GM04503 (cell line): Measurements from ENCODE around the gene ADAMTS2.

ENCODE experiments used
- DNase-seq: peaks from one replicate; pipeline ENCODE4 v3.0.0-alpha.2; 2012; ENCODE audit warnings: low read depth

The ADAMTS2 gene

GRCh38 chr5:179177711-179178575 lies 167.3 kb downstream of the ADAMTS2 start:
- DNase-seq = no peak

GRCh38 chr5:179176571-179177230 lies 168.6 kb downstream of the ADAMTS2 start:
- DNase-seq = no peak

DNA sequence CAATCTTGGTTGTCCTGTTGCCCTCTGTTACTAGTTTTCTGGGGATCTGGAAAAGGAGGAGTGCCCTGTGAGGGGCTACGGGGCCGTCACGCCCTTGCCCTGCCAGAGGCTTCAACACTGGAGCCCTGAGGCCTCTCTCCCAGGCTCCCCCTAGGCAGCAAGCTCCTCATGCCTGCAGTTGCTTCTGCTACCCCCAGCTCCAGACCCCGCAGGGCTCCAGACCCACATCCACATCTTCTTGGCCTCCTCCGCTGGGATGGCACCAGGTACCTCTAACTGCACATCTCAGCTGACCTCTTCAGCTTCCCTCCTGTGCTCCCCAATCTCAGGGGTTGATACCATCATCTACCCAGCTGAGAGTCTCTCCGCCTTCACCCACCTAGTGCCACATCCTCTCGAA lies 169.1 kb downstream of the ADAMTS2 start:
- DNase-seq = no peak

DNA sequence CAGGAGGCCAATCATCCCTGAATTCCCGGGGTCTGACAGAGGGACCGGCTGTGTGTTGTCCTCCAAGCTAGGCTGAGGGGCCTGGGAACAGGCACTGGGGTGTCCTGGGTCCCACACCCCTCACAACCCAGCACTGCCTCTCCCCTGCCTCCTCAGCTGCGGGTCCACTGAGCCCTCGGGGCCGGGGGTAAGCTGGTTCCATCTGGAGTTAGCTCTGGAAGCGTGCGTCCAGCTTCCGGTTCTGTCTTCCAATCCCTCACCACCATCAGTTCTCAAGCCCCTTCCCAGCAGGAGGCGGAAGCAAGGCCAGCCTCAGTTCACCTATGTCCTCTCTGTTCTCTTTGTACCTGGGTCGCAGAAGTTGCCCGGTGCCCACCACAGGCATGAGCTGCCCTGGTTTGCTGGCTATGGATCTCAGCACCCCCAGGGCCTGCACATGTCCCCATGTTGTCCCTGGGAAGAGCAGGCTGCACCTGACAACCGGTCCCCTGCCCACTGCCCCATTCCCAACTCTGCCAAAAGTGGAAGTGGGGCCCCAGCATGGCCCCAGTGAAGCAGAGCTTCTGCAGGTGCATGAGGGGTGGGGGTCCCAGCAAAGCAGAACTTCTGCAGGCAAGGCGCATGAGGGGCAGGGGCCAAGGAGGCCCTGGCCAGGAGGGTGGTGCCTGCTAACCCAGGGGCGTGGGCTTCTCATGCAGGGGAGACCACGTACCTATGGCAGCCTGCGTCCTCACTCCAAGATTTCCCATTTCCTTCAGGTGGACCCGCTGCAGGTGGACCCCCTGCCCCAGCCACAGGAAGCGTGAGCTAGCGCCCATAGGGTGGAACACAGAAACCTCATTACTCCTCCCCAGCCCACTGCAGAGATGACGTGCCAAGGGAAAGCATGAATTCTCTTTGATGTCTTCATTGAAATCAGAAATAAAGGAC lies 173.2 kb downstream of the ADAMTS2 start:
- no peak for DNase-seq

- DNase-seq = no peak
Observed at GRCh38 chr5:179171251-179171815, 173.9 kb downstream of the ADAMTS2 start.

DNA sequence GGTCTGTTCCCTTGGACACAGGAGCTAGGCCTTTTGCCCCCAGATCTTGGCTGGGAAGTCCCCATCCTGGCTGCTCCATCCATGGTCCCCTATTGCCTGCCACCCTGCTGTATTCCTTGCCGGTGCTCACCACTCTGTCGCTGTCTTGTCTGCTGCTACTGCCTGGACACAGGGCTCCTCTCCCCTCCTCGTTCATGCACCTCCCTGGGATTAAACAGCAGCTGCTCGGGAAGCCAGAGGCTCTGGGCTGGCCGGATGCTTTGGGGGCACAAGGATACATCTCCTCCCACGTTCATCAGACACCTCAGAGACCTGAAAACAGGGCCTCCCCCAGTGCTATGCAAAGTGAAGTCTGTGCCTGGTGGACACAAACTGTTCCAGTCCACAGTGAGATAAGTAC lies 174.7 kb downstream of the ADAMTS2 start:
- no peak for DNase-seq

- DNase-seq = no peak
Observed at GRCh38 chr5:179169836-179170235, 175.4 kb downstream of the ADAMTS2 start.

DNA sequence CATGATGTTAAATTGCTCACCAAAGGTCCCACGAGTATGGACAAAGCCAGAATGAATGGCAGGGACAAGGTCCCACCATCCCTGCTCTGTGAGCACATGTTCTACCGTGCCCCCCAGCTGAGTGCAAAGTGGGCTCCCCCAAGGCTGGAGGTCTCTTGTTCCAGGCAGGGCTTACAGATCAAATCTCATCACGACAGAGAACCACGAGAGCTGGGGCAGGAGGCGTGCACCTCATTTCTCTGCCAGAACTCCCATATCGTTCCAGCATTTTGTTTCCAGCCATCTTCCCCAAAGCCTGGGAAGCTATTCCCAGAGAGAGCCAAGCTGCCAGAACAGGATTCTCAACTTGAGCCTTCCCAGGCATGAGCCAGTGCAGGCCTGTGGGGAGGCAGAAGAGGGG lies 176.6 kb downstream of the ADAMTS2 start:
- no peak for DNase-seq

DNA sequence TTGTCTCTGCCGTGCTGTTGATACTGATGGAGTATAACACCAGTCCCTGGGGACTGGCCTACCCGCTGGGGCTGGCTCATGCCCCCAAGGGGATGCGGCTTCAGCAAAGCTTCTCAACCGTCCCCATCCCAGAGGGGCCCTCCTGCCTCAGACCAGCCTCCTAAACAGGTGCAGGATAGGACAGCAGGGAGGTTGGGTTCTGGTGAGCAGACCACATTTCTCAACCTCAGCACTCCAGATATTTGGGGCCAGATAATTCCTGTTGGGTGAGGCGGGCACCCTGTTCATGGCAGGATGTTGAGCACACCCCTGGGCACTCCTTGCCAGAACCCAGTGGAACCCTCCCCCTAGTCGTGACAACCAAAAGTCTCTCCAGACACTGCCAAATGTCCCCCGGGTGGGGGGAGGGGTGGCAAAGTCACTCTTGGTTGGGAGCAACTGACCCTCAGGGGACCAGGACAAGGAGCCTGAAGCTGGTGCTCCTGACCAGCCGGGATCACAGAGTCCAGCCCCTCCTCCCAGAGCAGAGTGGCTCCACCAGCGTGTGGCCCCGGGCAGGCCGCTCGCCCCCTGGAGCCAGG lies 177.3 kb downstream of the ADAMTS2 start:
- no peak for DNase-seq

DNA sequence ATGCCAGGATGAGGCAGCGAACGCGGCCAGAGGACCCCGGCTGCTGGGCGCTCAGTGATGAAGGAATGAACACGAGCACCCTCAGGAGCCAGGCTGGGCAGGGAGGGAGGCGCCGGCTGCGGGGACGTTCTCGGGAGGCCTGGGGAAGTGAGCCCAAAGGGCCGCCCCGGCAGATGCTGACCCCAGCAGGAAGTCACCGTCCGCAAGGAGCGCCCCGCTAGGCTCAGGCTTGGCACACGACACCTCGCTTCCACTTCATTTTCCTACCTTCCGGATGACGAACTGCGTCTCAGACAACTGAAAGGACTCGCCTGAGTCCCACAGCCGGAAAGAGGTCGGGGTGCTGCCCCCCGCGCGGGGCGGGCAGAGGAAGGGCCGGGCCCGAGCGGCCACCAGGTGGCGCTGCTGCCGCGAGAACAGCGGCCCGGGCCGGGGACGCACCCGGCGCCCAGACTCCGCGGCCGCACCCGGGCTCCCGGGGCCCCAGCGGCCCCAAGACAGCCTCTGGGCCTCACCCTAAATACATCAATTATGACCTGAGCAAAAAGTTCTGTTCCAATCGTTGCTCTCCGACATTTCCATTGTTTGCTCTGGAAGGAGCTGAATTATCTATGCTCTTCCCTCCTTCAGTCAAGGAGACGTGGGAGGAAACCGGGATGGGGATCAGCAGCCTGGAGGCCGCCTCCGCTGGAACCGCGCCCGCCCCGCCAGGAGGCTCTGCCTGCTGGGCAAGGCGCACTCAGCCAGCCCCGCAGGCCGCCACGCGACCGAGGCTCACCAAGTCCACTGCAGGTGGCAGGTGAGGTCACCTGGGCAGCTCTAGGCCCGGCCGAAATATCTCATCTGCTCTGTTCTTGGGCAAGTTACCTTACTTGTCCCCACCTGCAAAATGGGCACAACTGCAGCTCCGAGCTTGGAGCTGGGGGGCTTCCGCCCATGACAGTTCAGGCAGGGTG lies 178.1 kb downstream of the ADAMTS2 start:
- DNase-seq = no peak

GRCh38 chr5:179166171-179166885 lies 178.9 kb downstream of the ADAMTS2 start:
- DNase-seq = no peak

DNA sequence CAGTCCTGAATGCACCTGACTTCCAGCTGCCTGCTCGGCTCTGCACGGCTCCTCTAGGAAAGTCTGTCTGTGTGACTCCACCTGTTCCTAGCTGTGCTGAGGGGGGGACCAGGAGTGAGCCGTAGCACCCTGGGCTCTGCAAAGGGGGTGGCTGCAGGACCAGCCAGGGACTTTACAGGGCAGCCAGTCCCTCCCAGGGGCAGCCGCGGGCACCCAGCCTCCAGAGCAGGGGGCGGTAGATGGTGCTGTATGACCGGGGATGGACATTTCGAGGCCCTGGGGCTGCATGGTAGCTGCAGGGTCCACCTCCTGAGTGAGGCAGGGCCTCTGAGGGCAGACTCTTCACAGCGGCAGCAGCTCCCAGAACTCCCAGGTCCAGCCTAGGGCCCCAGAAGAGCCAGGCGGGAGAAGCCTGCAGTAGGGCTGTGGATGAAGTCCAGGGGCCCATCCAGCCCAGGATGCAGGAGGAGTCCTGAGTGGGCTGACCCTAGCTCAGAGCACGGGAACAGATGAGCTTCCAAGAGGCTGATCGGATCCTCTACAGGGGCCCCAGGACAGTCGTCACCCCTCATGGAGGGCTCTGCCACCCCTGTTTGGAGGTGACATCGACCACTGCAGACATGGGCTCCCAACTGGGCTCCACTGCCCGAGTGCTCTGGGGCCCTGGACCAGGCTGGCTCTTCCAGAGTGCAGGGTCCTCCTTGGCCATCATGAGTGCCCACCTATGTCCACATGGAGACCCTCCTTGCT lies 179.7 kb downstream of the ADAMTS2 start:
- DNase-seq = no peak

- DNase-seq = no peak
Observed at GRCh38 chr5:179164331-179165311, 180.6 kb downstream of the ADAMTS2 start.

DNA sequence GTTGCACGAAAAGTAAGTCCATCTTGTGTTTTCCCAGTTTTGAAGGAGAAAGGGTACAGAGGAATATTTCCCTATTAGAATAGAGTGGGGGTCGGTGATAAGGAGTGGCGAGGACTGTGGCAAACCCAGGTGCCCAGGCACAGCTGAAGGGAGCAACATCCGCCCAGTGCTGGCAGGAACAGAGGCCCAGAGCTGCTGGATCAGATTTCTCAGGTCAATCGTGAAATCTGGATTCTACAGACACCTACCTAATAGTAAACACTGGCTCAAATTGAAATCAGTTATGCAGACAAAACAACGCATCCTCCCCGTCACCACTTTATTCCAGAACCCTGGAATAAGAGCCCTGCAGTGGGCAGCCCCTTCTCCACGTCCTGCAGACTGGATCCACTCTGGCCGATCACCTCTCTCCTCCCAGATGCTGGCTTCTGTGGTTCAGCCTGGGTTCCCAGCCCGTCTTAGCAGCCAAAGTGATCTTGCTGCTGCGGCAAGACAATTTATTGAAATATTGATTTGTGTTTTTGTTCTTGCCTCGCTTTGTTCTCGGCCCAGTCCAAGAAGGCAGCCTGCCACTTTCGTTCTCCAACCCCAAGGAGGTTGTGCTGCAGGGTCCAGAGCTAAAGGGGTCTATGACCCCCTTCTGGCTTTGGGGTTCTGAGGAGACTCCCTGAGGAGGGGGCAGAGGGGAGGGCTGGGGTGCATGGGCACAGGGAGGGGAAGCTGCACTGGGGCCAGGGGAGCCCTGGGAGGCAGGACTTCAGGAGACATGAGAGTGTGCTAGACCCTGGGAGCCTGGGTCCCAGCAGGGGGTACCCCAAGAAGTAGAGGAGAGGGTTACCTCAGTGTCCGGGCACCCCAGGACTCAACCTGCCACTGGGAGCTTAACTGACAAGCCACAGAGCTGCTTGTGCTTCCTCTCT lies 181.8 kb downstream of the ADAMTS2 start:
- no peak for DNase-seq

GRCh38 chr5:179162351-179163235 lies 182.7 kb downstream of the ADAMTS2 start:
- DNase-seq = no peak

DNA sequence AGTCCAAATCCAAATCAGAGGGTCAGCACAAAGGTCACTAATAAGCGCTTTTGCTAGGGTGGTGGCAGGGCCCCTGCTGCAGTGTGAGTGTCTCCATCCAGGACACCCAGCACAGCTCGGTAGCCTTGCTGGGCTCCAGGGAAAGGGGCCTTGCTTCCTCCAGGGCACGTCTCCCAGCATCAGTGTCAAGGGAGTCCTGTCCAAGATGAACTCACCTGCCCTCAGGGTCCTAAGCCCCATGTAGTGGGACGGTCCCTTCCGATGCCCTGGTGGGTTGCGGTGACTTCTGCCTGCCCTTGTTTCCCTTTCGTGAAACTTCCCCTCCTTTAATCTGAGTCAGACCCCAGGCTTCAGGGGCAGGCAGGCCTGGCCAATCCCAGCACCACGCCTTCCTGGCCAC lies 183.4 kb downstream of the ADAMTS2 start:
- DNase-seq = no peak
